GM19240 (cell line): ENCODE results near the gene ZKSCAN1.
"Not testable (repeated sequence)": the region's sequence is repeated elsewhere in the genome, so short reads cannot be mapped to it uniquely, and the experiment has no call there.

Experiments used
- DNase-seq: peaks from one replicate; pipeline ENCODE4 v3.0.0; 2011; ENCODE audit warnings: low spot score; ENCODE audit not compliant: insufficient read length

Gene ZKSCAN1

DNA sequence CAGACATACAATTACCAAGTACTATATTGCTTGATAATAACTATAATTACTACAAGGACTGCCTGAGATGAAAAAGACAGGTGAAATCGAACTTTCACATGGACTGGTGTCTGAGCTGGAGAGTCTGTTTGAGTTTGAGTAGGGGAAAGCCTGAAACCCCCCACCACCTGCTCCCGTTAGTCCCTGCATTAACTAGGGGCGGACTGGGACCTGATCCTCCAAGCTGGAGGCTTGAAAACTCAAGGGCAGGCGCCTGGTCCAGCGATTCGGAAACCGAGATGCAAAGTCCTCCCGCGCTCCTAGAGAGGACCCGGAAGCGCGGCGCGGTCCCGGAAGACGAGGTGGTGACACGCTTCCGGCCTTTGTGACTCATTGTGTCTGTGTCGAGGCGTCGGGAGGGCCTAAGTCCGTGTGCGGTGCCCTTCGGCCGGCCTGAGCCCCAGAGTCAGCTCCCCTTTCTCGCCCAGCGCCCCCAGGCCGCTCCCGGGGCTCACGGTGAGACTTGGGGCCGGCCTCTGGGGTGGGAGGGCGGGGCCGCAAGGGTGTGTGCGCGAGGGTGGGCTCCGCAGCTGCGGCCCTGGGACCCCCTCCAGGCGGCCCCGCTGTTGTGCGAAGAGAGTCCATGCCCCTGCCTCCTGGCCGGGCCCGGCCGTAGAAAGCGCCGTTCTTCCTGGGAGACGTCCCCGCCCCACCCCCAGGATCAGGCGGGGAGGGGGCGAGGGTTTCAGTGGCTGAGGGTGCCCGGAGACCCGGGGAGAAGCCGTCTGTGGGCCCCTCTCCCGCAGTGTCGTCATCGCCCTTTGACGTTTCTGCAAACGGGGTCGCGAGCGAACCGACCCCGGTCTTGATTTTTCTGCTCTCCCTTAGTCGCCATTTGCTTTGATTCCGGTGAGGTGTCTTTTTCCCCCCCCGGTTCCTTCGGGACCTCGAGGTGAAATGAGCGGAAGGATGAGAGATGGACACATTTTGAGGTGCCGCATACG, at the start of gene ZKSCAN1:
TSS of gene ZKSCAN1 (plus strand) at position 365 of the 983 bp plus-strand sequence. CDS start 7,911 bp downstream, outside the sequence.
- peak; percentile 96 for DNase-seq

DNA sequence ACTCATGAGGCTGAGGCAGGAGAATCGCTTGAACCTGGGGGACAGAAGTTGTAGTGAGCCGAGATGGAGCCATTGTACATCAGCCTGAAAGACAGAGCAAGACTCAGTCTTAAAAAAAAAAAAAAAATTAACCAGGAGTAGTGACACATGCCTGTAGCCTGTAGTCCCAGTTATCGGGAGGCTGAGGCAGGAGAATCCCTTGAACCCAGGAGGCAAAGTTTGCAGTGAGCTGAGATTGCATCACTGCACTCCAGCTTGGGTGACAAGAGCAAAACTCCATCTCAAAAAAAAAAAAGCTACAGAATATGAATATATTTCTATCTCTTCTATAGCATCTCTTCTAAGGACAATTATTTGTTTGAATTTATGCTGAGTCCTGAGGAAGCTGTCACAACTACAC, 46.1 kb upstream of the ZKSCAN1 start:
- DNase-seq, result no peak

DNA sequence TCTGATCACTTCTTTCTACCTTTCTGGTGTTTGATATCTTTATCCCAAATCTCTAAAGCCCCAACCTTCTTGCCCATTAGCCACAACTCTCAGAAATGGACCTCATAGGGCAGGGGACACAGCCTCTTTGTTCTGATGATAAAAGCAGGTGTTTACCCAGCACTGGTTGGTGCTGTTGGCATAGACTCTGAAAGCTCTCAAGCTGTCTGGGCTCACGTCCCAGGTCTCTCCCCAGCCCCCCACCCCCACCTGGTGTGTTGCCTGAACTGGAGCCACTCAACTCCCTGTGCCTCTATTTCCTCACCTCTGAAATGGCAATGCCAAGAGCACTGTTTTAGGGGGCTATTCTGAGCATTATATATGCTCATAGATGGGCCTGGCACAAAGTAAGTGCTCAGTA, 45.6 kb upstream of the ZKSCAN1 start:
- DNase-seq, result not testable (repeated sequence)

DNA sequence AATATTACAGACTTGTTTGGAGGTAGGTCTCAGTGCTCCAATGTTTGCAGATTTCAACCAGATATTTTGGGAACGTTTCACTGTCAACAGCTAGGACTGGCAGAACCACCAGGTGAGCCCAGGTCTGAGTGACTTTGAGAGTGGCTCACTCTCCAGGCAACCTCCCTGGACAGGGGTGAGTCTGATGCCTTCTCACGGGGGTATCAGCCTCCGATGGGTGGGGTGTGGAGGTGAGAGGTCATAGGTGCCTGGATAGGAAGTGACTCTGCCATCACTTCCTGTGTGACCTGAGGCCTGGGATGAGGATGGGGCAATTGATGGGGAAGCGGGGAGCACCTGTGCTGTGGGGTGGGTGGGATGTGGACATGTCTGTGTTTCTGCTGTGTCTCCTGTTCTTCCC, 44.2 kb upstream of the ZKSCAN1 start:
- no peak for DNase-seq

DNA sequence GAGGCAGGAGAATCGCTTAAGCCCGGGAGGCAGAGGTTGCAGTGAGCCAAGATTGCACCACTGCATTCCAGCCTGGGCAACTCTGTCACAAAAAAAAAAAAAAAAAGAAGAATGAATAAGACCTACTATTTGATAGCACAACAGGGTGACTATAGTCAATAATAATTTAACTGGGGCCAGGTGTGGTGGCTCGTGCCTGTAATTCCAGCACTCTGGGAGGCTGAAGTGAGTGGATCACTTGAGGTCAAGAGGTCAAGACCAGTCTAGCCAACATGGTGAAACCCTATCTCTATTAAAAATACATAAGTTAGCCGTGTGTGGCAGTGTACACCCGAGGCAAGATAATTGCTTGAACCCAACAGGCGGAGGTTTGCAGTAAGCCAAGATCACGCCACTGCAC, 41.6 kb upstream of the ZKSCAN1 start:
- DNase-seq, result not testable (repeated sequence)

DNA sequence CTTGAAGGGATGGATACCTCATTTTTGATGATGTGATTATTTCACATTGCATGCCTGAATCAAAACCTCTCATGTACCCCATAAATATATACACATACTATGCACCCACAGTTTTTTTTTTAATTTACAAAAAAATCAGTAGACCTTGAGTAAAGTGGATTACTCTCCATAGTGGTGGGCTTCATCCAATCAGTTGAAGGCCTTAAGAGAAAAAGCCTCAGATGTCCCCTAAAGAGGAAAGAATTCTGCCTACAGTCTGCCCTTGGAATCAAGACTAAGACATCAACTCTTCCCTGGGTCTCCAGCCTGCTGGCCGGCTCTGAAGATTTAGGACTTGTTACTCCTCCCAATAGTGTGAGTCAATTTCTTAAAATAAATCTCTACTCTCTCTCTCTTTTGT, 40.7 kb upstream of the ZKSCAN1 start:
- DNase-seq, result no peak

DNA sequence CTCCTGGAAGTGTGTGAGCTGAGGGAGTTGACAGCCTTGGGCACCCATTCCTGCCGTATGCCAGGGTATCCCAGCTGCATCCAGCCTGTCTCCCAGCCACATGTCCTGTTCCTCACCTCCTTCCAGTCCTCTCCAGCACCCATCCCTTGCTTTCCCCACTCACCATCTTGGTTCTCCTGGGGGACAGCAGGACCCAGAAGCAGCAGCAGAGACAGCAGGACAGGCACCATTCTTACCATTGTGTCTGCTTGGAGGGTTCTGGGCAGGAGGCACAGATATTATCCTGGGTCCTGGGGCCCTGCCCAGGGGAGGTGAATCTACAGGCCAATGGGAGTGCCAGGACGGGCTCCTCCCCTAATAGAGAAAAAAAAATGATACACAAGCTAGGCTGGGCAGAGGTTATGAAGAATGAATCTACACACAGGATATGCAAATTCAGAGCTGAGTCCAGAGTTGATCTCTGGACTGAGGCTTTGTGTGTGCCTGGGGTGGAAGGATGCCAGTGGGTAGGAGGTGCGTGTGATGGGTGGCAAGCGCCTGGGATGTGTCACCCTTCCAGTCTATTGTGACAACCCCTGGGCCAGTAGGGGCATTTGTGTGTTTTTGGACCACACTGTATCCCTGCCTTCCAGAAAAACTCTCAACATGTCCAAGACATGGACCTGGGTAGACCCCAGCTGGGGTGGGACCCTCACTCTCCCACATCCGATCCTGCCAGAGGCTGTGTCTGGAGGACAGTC, 39.4 kb upstream of the ZKSCAN1 start, which contains the start of gene AZGP1:
TSS of gene AZGP1 (minus strand) at position 250 of the 740 bp plus-strand sequence. CDS start at position 239, 11 bp downstream.
- DNase-seq, result no peak

DNA sequence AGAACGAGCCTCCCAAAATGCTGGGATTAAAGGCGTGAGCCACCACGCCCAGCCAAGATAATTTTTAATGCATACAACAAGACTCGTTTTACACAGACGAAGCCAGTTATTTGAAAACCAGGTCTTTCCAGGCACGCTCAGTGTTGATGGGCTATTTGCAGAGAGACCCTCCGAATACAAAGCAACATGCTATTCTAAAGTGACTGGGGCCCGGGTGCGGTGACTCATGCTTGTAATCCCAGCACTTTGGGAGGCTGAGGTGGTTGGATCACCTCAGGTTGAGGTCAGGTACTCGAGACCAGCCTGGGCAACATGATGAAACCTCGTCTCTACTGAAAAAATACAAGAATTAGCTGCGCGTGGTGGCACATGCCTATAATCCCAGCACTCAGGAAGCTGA, 38.8 kb upstream of the ZKSCAN1 start:
- no peak for DNase-seq

DNA sequence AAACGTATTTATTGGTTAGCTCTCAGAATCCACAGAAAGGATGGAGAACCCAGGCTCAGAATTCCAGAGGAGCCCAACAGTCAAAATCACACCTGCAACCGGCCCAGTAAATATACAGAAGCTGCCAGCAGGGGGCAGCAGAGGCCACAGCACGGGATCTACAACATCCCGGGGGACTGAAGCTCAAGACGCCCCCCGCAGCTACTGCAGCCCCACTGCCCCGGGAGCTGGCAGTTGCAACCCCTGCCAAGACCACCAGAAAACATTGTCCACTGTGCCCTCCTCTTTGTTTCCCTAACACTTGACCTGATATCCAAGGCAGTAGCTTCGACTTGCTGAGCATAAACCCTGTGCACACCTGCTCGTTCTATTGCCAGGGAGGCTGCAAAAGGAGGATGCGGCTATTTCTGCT, 35.6 kb upstream of the ZKSCAN1 start:
- not testable (repeated sequence) for DNase-seq

DNA sequence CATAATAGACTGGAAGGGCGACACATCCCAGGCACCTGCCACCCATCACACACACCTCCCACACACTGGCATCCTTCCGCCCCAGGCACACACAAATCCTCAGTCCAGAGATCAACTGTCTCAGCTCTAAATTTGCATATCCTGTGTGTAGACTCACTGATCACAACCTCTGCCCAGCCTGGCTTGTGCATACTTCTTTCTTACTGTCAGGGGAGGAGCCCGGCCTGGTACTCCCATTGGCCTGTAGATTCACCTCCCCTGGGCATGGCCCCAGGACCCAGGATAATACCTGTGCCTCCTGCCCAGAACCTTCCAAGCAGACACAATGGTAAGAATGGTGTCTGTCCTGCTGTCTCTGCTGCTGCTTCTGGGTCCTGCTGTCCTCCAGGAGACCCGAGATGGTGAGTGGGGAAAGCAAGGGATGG, 34.9 kb upstream of the ZKSCAN1 start:
- DNase-seq, result not testable (repeated sequence)

DNA sequence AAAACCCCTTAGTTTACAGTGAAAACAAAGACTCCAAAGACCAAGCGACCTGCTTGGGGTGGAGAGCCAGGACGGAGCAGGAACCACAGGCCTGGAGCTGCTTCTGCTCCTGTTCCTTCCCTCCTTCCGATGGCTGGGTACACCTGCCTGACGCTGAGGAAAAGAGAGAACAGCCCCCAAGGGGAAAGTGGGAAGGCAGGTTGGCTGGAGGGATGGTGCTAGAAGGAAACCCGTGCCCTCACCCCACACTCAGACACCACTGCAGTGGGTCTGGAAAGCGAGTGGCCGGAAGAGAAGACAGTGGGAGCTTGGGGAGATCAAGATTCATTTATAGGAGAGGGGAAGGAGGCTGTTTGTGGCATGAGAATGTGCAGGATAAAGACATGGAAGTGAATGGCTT, 34.3 kb upstream of the ZKSCAN1 start:
- DNase-seq, result not testable (repeated sequence)

DNA sequence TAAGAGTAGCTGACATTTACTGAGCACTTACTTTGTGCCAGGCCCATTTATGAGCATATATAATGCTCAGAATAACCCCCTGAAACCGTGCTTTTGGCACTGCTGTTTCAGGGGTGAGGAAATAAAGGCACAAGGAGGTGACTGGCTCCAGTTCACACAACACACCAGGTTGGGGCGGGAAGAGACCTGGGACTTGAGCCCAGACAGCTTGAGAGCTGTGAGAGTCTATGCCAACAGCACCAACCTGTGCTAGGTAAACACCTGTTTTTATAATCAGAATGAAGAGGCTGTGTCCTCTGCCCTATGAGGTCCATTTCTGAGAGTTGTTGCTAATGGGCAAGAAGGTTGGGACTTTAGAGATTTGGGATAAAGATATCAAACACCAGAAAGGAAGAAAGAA, 30.8 kb upstream of the ZKSCAN1 start:
- DNase-seq, result no peak

DNA sequence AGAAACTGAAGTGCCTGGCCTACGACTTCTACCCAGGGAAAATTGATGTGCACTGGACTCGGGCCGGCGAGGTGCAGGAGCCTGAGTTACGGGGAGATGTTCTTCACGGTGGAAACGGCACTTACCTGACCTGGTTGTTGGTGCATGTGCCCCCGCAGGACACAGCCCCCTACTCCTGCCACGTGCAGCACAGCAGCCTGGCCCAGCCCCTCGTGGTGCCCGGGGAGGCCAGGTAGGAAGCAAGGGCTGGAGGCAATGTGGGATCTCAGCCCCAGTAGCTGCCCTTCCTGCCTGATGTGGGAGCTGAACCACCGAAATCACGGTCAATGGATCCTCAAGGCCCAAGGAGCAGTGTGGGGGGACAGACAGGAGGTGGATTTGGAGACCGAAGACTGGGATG, 28.1 kb upstream of the ZKSCAN1 start:
- DNase-seq, result not testable (repeated sequence)

DNA sequence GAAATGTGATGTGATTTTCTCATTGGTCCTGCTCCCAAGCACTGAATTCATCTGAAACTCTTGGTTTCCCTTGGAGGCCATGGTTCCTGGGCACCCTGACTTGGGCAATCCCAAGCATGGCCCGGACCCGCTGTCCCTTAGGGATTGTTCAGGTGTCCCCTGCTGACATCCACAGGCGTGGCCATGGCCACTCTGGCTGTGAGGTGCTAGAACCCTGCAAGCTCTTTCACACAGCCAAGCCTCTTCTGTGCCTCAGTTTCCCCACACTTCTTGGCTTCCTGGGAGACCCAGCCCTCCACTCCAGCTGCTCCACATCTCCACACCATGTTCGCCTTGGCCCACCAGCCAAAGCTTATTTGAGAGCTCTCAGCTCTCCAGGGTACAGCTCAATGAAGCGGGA, 27.6 kb upstream of the ZKSCAN1 start:
- no peak for DNase-seq

DNA sequence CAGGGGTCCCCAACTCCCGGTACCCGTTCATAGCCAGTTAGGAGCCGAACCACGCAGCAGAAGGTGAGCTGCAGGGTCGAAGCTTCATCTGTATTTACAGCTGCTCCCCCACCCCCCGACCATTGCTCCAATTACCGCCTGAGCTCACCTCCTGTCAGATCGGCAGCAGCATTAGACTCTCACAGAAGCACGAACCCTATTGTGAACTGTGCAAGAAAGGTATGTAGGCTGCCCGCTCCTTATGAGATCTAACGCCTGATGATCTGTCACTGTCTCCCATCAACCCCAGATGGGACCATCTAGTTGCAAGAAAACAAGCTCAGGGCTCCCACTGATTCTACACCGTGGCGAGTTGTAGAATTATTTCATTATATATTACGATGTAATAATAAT, 24.9 kb upstream of the ZKSCAN1 start:
- DNase-seq, result no peak

DNA sequence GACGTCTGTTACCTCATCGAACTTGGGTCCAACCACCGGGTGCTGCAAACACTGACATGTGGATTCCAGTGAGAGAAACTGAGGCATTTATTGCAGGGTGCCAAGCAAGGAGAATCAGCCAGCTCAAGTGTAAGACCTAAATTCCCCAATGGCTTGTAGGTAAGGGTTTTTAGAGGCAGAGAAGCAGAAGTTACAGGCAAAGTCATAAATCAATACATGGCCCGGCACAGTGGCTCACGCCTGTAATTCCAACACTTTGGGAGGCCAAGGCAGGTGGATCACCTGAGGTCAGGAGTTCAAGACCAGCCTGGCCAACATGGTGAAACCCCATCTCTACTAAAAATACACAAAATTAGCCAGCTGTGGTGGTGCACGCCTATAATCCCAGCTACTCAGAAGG, 23.9 kb upstream of the ZKSCAN1 start:
- DNase-seq, result not testable (repeated sequence)

DNA sequence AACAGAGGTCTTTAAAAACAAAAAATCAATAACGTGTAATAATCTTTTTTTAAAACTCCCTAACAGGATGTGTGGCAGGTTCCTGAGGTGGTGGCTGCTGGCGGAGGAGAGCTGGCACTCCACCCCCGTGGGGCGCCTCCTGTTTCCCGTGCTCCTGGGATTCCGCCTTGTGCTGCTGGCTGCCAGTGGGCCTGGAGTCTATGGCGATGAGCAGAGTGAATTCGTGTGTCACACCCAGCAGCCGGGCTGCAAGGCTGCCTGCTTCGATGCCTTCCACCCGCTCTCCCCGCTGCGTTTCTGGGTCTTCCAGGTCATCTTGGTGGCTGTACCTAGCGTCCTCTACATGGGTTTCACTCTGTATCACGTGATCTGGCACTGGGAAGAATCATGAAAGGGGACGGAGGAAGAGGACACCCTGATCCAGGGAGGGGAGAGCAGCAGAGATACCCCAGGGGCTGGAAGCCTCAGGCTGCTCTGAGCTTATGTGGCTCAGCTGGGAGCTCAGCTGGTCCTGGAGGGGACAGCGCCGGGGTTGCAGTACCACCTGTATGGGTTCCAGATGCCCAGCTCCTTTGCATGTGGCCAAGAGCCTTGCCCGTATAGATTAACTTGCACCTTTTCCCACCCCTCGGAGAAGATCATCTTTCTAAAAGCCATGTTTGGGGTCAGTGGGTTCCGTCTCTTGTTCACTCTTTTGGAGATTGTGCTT, 22.9 kb upstream of the ZKSCAN1 start:
- DNase-seq, result no peak

DNA sequence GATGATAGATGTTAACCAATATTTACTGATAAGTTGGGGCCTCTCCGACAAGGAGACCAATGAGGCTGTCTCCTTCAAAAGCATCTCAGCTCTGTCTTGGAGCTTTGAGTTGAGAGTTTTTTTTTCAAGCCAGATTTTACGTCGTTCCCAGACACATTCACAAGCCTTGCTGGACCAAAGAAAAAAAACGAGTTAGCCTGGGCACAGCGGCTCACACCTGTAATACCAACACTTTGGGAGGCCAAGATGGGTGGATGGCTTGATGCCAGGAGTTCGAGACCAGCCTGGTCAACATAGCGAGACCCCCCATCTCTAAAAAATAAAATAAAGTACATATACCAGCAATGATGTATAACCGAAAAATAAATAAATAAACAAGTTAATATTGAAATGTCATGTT, 20.6 kb upstream of the ZKSCAN1 start:
- DNase-seq, result no peak

DNA sequence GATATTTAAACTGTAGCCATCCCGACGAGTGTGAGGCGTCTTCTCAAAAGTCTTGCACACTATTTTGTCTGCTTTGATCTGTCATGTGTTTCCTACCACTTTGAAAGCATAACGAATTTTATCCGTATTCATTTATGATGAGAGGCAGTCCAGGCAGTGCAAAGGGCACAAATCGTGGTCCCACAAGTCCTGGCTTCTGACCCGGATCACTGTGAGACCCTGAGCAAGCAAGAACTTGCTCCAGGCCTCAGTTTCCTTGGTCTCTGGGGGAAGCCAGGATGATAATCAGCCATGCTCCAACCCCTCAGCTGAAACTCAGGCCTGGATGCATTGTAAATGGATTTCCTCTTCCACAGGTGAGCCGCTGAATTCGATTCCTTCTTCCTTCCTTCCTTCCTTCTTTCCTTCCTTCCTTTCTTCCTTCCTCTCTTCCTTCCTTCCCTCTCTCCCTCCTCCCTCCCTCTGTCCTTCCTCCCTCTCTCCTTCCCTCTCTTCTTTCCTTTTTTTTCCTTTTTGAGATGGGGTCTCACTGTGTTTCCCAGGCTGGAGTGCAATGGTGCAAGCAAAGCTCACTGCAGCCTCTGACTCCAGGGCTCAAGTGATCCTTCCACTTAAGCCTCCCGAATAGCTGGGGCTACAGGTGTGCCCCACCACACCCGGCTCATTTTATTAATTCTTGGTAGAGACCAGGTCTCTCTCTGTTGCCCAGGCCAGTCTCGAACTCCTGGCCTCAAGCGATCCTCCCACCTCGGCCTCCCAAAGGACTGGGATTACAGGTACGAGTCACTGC, 18.4 kb upstream of the ZKSCAN1 start:
- no peak for DNase-seq

DNA sequence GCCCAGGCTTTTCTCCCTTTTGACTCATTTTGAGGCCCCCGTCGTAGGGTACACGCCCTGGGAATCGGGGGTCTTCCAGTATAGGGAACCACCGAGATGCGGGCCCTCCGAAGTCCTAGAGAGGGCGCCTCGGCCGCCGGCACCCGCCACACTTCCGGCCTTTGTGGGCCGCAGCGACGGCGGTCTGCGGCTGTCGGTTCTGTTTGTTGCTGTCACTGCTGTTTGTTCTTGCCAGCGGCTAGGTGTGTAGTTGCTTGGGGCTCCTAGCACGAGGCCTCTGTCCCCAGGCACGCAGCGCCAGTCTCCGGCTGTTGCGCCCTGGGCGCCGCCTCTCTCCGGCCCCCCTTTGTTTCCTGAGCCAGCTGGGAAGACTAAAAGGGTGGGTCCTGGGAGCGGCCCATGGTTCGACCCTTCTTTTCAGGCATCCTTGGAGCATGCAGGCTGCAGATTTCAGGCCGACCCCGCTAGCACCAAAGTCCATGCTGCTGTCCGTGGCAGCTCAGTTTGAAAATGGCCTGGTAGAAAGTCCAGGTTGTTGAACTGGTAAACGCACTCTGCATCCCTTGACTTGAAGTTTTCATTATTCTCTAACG, 17.8 kb upstream of the ZKSCAN1 start:
- peak; percentile 49 for DNase-seq
